SK-N-SH (cell line): Measurements from ENCODE around the gene AMMECR1L. TPM values are rescaled to one million over a fixed set of nuclear protein-coding genes. Genes with fewer than 3 reads are reported as not detected.

Source experiments
- CTCF ChIA-PET: fragments of 300-600, 350-600 bp; formaldehyde crosslinking; extraction: SDS; loops from one replicate; lab custom pipeline; 2021; lab: Yijun Ruan, JAX
- POLR2A ChIA-PET: fragments of 350-600 bp; sonication (Branson Sonifier 250); formaldehyde crosslinking; extraction: SDS; loops from one replicate; lab custom pipeline; 2020; ENCODE audit warnings: antibody characterized with exemption, inconsistent platforms; lab: Yijun Ruan, JAX
- DNase-seq: peaks from one replicate; pipeline ENCODE4 v3.0.0; 2012
- H2AFZ ChIP-seq: fragments of 200-600 bp; sonication (generic); 2 replicates; pipeline ENCODE4 v1.8.1; 2016; ENCODE audit warnings: antibody characterized with exemption, mild to moderate bottlenecking, low read depth
- H3F3A ChIP-seq: fragments of 200-600 bp; sonication (generic); replicated peaks from 2 replicates; pipeline ENCODE3; 2016; ENCODE audit warnings: antibody characterized with exemption, mild to moderate bottlenecking; ENCODE audit not compliant: insufficient read depth
- H3K27ac ChIP-seq, 2 experiments: fragments of 200-500 bp in 1 of 2; fragments of 200-600 bp in 1 of 2; sonication (Bioruptor generic) in 1 of 2; sonication (generic), shearing (Covaris generic) in 1 of 2; 2 replicates each; pipeline versions ENCODE4 v1.5.1 to v1.6.1; 2014 to 2016; ENCODE audit warnings: low read depth in 2 of 2, inconsistent platforms in 1 of 2, low read length in 1 of 2, mild to moderate bottlenecking in 1 of 2, mixed read lengths in 1 of 2
- H3K27me3 ChIP-seq: fragments of 200-600 bp; sonication (generic), shearing (Covaris generic); 2 replicates; pipeline ENCODE4 v1.6.1; 2016; ENCODE audit warnings: mixed run types; ENCODE audit not compliant: insufficient read depth
- H3K36me3 ChIP-seq, 2 experiments: fragments of 200-500 bp in 1 of 2; fragments of 200-600 bp in 1 of 2; sonication (Bioruptor generic) in 1 of 2; sonication (generic) in 1 of 2; replicated peaks in 1 of 2; 2 replicates each; pipeline versions ENCODE3 to v1.5.1; 2014 to 2016; ENCODE audit warnings: low read length in 1 of 2, mild to moderate bottlenecking in 1 of 2; ENCODE audit not compliant: insufficient read depth in 2 of 2, control insufficient read depth in 1 of 2
- H3K4me1 ChIP-seq, 2 experiments: fragments of 200-500 bp in 1 of 2; fragments of 200-600 bp in 1 of 2; sonication (Bioruptor generic) in 1 of 2; sonication (generic), shearing (Covaris generic) in 1 of 2; 2 replicates each; pipeline versions ENCODE4 v1.5.1 to v1.6.1; 2014 to 2016; ENCODE audit warnings: low read depth in 1 of 2, low read length in 1 of 2, mixed run types in 1 of 2; ENCODE audit not compliant: insufficient read depth in 2 of 2, control insufficient read depth in 1 of 2
- H3K4me2 ChIP-seq: fragments of 200-600 bp; sonication (generic), shearing (Covaris generic); 2 replicates; pipeline ENCODE4 v1.6.1; 2017; ENCODE audit warnings: mixed run types
- H3K4me3 ChIP-seq, 2 experiments: fragments of 200-500 bp in 1 of 2; fragments of 200-600 bp in 1 of 2; sonication (Bioruptor generic) in 1 of 2; sonication (generic), shearing (Covaris generic) in 1 of 2; 2 replicates each; pipeline versions ENCODE4 v1.5.1 to v1.8.1; 2014 to 2016; ENCODE audit warnings: low read depth in 2 of 2, inconsistent platforms in 1 of 2, low read length in 1 of 2, mild to moderate bottlenecking in 1 of 2, mixed read lengths in 1 of 2, moderate library complexity in 1 of 2
- H3K79me2 ChIP-seq: fragments of 200-600 bp; sonication (generic); 2 replicates; pipeline ENCODE4 v1.8.1; 2017; ENCODE audit warnings: mild to moderate bottlenecking; ENCODE audit not compliant: insufficient read depth
- H3K9ac ChIP-seq: fragments of 200-600 bp; sonication (generic); 2 replicates; pipeline ENCODE4 v1.6.1; 2017; ENCODE audit warnings: mixed run types
- H3K9me2 ChIP-seq: fragments of 200-600 bp; sonication (generic); 2 replicates; pipeline ENCODE4 v1.6.1; 2017; ENCODE audit warnings: mixed run types
- H3K9me3 ChIP-seq: fragments of 200-600 bp; sonication (generic); 2 replicates; pipeline ENCODE4 v1.6.1; 2017; ENCODE audit warnings: mixed run types, mild to moderate bottlenecking, moderate library complexity
- H4K20me1 ChIP-seq: fragments of 200-600 bp; sonication (generic); 2 replicates; pipeline ENCODE4 v1.6.1; 2017; ENCODE audit warnings: mild to moderate bottlenecking, mixed run types; ENCODE audit not compliant: insufficient read depth
- CHD2 ChIP-seq: fragments of 150-350 bp; IDR thresholded peaks from 2 replicates; pipeline ENCODE4 v1.6.1; 2018; ENCODE audit warnings: low read length; ENCODE audit not compliant: partially characterized antibody
- CTCF ChIP-seq: fragments of 200-600 bp; sonication (generic); IDR thresholded peaks from 2 replicates; pipeline ENCODE4 v1.6.1; 2017; ENCODE audit warnings: antibody characterized with exemption, mild to moderate bottlenecking, moderate library complexity
- EP300 ChIP-seq, 2 experiments: IDR thresholded peaks; 2 replicates each; pipeline versions ENCODE4 v1.4.0 to v1.6.1; 2012; ENCODE audit warnings: borderline replicate concordance in 1 of 2, low read depth in 1 of 2, low read length in 1 of 2
- EZH2phosphoT487 ChIP-seq: fragments of 200-600 bp; sonication (generic); IDR thresholded peaks from 2 replicates; pipeline ENCODE4 v1.6.1; 2017; ENCODE audit warnings: low read depth, mixed run types, mild to moderate bottlenecking, antibody characterized with exemption, moderate library complexity, borderline replicate concordance
- FOXJ3 ChIP-seq: sonication (generic); formaldehyde crosslinking; IDR thresholded peaks from 2 replicates; pipeline ENCODE4 v1.5.1; 2020; ENCODE audit warnings: mild to moderate bottlenecking, missing genetic modification reagents
- FOXM1 ChIP-seq: IDR thresholded peaks from 2 replicates; pipeline ENCODE4 v1.4.0; 2012; ENCODE audit warnings: low read depth, mild to moderate bottlenecking
- GATA2 ChIP-seq: sonication (generic); formaldehyde crosslinking; IDR thresholded peaks from 2 replicates; pipeline ENCODE4 v1.5.0; 2020; ENCODE audit warnings: mild to moderate bottlenecking, missing genetic modification reagents
- IRF3 ChIP-seq: fragments of 150-350 bp; IDR thresholded peaks from 2 replicates; pipeline ENCODE4 v1.6.1; 2016; ENCODE audit warnings: mild to moderate bottlenecking, low read depth, low read length
- PBX3 ChIP-seq: IDR thresholded peaks from 2 replicates; pipeline ENCODE4; 2012
- POLR2AphosphoS5 ChIP-seq: IDR thresholded peaks from 2 replicates; pipeline ENCODE4 v1.6.1; 2012; ENCODE audit warnings: low read depth, low read length
- RAD21 ChIP-seq: IDR thresholded peaks from 2 replicates; pipeline ENCODE4 v1.6.1; 2012; ENCODE audit warnings: mild to moderate bottlenecking, low read length
- RCOR1 ChIP-seq: fragments of 150-350 bp; IDR thresholded peaks from 2 replicates; pipeline ENCODE4 v1.6.1; 2017; ENCODE audit warnings: antibody characterized with exemption, low read length
- REST ChIP-seq: IDR thresholded peaks from 2 replicates; pipeline ENCODE4 v1.6.1; 2012; ENCODE audit warnings: mild to moderate bottlenecking, low read depth, low read length, moderate library complexity
- RXRA ChIP-seq: IDR thresholded peaks from 2 replicates; pipeline ENCODE4 v1.4.0; 2012; ENCODE audit warnings: low read depth, mild to moderate bottlenecking, borderline replicate concordance
- TCF12 ChIP-seq: IDR thresholded peaks from 2 replicates; pipeline ENCODE4 v1.4.0; 2012
- USF1 ChIP-seq: IDR thresholded peaks from 2 replicates; pipeline ENCODE4 v1.4.0; 2012; ENCODE audit warnings: low read depth, borderline replicate concordance
- USF2 ChIP-seq: fragments of 150-350 bp; IDR thresholded peaks from 2 replicates; pipeline ENCODE4 v1.6.1; 2017; ENCODE audit warnings: antibody characterized with exemption, low read length, low read depth, borderline replicate concordance
- WGBS: methylation state at CpG from one replicate; pipeline ENCODE4 v1.1.6; 2017; ENCODE audit warnings: low lambda C conversion rate; 5-methylcytosine and 5-hydroxymethylcytosine counted together
- polyA plus RNA-seq, 3 experiments: library from polyadenylated mRNA; depleted of rRNA; stranded (reverse); fragments of >200 nt; gene quantifications; 2 replicates each; pipeline ENCODE4 v1.2.3, GENCODE V29; 2012

Gene AMMECR1L
- polyA plus RNA-seq, 1 of the 3 experiments (the other 2 are of a cell fraction), result 11.0 TPM

GRCh38 chr2:127826047-127826446, 59.7 kb downstream of the AMMECR1L start:
- no peaks in the 10 kb centered on the region for H3K79me2 ChIP-seq
- CTCF ChIA-PET, result interaction anchor here (0.6 kb wide), 1 partner anchor 11 kb away, joined by 3 read pairs; no protein-coding TSS in a partner anchor
- H4K20me1 ChIP-seq, result no peaks in the 10 kb centered on the region
- no peaks in the 10 kb centered on the region for H3K36me3 ChIP-seq
- H3K27me3 ChIP-seq, result no peaks in the 10 kb centered on the region
- H3K27ac ChIP-seq, result no peak overlapping the region
- no peak overlapping the region for H3K4me3 ChIP-seq
- POLR2A ChIA-PET, result no interaction called here
- no peak overlapping the region for H3K4me2 ChIP-seq
- TF ChIP-seq PBX3 (no peak), GATA2 (no peak), RAD21 (no peak), TCF12 (no peak), POLR2AphosphoS5 (no peak), EP300 (IDR thresholded peaks at IDR 0.05; ENCODE audit: borderline replicate concordance in 1 of 2, low read depth in 1 of 2, low read length in 1 of 2) (no peak), EZH2phosphoT487 (no peak)
- TF ChIP-seq, all 33 proteins: peak for 0
- no peak overlapping the region for H2AFZ ChIP-seq
- H3K9me2 ChIP-seq, result no peaks in the 10 kb centered on the region
- no peak overlapping the region for H3K9ac ChIP-seq
- no peaks in the 10 kb centered on the region for H3F3A ChIP-seq
- WGBS, result 60% methylated on average over 12 of the region's 12 CpGs
- no peaks in the 10 kb centered on the region; a peak in 1 of 4 replicates for H3K4me1 ChIP-seq
- no peak for DNase-seq
- H3K9me3 ChIP-seq, result no peaks in the 10 kb centered on the region

- H3K4me1 ChIP-seq, result no peaks in the 10 kb centered on the region
- H3K79me2 ChIP-seq, result no peaks in the 10 kb centered on the region
- ChIA-PET CTCF (interaction anchor here (2.5 kb wide), 1 partner anchor 10 kb away, joined by 6 read pairs; no protein-coding TSS in a partner anchor), POLR2A (no interaction called here)
- H3K9me2 ChIP-seq, result no peaks in the 10 kb centered on the region
- no peaks in the 10 kb centered on the region for H3K9me3 ChIP-seq
- no peak overlapping the region for H3K9ac ChIP-seq
- H3F3A ChIP-seq, result no peaks in the 10 kb centered on the region
- H3K4me2 ChIP-seq, result no peak overlapping the region
- H3K4me3 ChIP-seq, result no peak overlapping the region; a peak in 1 of 4 replicates
- H3K27ac ChIP-seq, result no peak overlapping the region
- 58% methylated on average over 6 of the region's 6 CpGs for WGBS
- H3K36me3 ChIP-seq, result no peaks in the 10 kb centered on the region
- H2AFZ ChIP-seq, result no peak overlapping the region
- no peaks in the 10 kb centered on the region for H4K20me1 ChIP-seq
- H3K27me3 ChIP-seq, result peaks cover 18% of the 10 kb centered on the region; the same call in 1 of the 2 replicates
- no peak for DNase-seq
- no peak for TF ChIP-seq GATA2
- no peak for TF ChIP-seq USF1
- no peak for TF ChIP-seq RXRA
- TF ChIP-seq IRF3, result no peak
- no peak for TF ChIP-seq FOXM1
- no peak for TF ChIP-seq TCF12
- no peak for TF ChIP-seq FOXJ3 (CRISPR knock-in tag)
- no peak for TF ChIP-seq REST
- no peak for TF ChIP-seq CHD2
- TF ChIP-seq RCOR1, result no peak
- TF ChIP-seq USF2, result no peak
- no peak for TF ChIP-seq EZH2phosphoT487
- TF ChIP-seq CTCF, result no peak
These were observed 65.6 kb downstream of the AMMECR1L start for GRCh38 chr2:127820080-127820668.
